Measurements from ENCODE around the gene TMEM106C.

Gene TMEM106C

GRCh38 chr12:48009471-48009870 is 46.1 kb downstream of the TMEM106C start:
- DNase-seq (ENCODE audit: low read depth) = no peak
- no peak for TF ChIP-seq CTCF (IDR thresholded peaks at IDR 0.05; ENCODE audit: control insufficient read depth, insufficient read depth, low read depth, low read length, missing control alignments)
- no peak overlapping the region for H3K4me3 ChIP-seq (ENCODE audit: control insufficient read depth, low read depth, low read length)

DNA sequence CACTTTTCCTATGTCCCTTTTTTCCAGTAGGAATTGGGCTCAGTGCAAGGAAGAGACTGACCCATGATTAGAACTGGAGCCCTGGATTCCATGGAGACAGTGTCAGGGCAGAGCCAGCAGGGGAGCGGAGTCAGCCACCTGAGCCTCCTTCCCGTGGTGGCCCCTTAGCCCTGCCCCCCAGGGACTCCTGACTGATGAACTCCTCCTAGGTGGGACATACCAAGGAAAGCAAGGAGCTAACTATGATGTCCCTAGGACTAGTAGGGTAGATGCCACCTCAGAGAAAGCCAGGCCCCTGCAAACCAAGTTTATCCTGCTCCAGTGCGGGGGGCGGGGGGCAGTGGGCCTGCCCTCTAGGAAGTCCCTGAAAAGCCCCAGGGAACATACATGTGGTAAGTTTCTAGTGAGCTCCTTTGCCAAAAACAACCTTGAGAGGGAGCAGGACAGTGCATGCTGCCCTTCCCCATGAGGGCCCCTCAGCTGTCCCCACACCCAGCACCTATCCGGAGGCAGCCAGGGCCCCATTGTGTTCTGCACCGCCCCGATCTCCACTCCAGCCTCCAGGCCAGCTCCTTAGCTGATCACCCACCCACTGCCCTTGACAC is 47.1 kb downstream of the TMEM106C start:
- no peak for DNase-seq (ENCODE audit: low read depth)
- no peak overlapping the region for H3K4me3 ChIP-seq (ENCODE audit: control insufficient read depth, low read depth, low read length)
- TF ChIP-seq CTCF (IDR thresholded peaks at IDR 0.05; ENCODE audit: control insufficient read depth, insufficient read depth, low read depth, low read length, missing control alignments) = no peak

DNA sequence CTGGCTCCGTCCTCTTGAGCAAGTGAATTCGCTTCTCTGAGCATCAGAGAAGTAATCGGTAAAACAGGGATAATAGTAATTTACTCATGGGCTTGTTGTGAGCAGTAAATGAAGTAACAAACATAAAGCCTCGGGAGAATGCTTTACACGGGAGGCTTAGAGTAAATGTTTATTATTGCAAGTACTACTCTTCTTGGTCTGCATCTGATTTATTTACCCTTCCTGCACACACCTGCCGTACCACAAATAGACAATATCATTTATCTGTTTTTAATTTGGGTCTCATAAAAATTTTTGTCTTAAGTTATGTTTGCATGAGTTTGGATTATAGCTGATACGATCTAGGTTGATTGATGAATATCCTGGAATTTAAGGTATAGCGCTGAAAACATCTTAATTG is 48.7 kb downstream of the TMEM106C start:
- DNase-seq (ENCODE audit: low read depth) = no peak
- no peak overlapping the region for H3K4me3 ChIP-seq (ENCODE audit: control insufficient read depth, low read depth, low read length)
- no peak for TF ChIP-seq CTCF (IDR thresholded peaks at IDR 0.05; ENCODE audit: control insufficient read depth, insufficient read depth, low read depth, low read length, missing control alignments)

- no peak for DNase-seq (ENCODE audit: low read depth)
- no peak overlapping the region for H3K4me3 ChIP-seq (ENCODE audit: control insufficient read depth, low read depth, low read length)
- TF ChIP-seq CTCF (IDR thresholded peaks at IDR 0.05; ENCODE audit: control insufficient read depth, insufficient read depth, low read depth, low read length, missing control alignments) = no peak
Measured at GRCh38 chr12:48013287-48013686, 49.9 kb downstream of the TMEM106C start.

- no peak overlapping the region for H3K4me3 ChIP-seq (ENCODE audit: control insufficient read depth, low read depth, low read length)
- no peak for TF ChIP-seq CTCF (IDR thresholded peaks at IDR 0.05; ENCODE audit: control insufficient read depth, insufficient read depth, low read depth, low read length, missing control alignments)
- no peak for DNase-seq (ENCODE audit: low read depth)
Measured at GRCh38 chr12:48015129-48015528, 51.7 kb downstream of the TMEM106C start.

DNA sequence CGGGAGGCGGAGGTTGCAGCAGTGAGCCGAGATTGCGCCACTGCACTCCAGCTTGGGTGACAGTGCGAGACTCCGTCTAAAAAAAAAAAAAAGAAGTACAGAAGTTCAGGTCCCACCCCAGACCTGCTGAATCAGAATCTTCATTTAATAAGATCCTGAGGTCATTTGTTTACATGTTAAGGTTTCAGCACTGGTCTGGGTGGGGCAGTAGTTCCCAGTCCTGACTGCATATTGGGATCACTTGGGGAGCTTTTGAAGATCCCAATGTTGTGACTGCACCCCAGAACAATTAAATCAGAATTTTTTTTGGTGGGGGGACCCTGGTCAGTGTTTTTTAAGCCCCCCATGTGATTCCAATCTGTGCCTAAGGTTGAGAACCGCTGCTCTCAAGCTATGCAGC is 52.6 kb downstream of the TMEM106C start:
- TF ChIP-seq CTCF (IDR thresholded peaks at IDR 0.05; ENCODE audit: control insufficient read depth, insufficient read depth, low read depth, low read length, missing control alignments) = no peak
- no peak for DNase-seq (ENCODE audit: low read depth)
- no peak overlapping the region for H3K4me3 ChIP-seq (ENCODE audit: control insufficient read depth, low read depth, low read length)

All from AG09309 (cell line).